COR-L47 (cell line): ENCODE data around the gene FAM240B.

Source experiments
- DNase-seq: peaks from one replicate; lab custom pipeline; 2025; lab: John Stamatoyannopoulos, UW

Gene FAM240B

GRCh38 chr9:38700695-38701094, 19.2 kb downstream of the FAM240B start:
- DNase-seq, result no peak

GRCh38 chr9:38699337-38699736, 20.6 kb downstream of the FAM240B start:
- no peak for DNase-seq

GRCh38 chr9:38697776-38698300, 22.1 kb downstream of the FAM240B start:
- peak; percentile 11 for DNase-seq

GRCh38 chr9:38696999-38697398, 22.9 kb downstream of the FAM240B start:
- DNase-seq, result no peak

GRCh38 chr9:38694676-38695075, 25.3 kb downstream of the FAM240B start:
- no peak for DNase-seq

- DNase-seq, result no peak
Measured at GRCh38 chr9:38692707-38693106, 27.2 kb downstream of the FAM240B start.

- no peak for DNase-seq
Measured at GRCh38 chr9:38690574-38690973, 29.4 kb downstream of the FAM240B start.

GRCh38 chr9:38689678-38690077, 30.3 kb downstream of the FAM240B start:
- DNase-seq, result peak; percentile 78

- DNase-seq, result no peak
Measured at GRCh38 chr9:38687992-38688391, 31.9 kb downstream of the FAM240B start.

- DNase-seq, result no peak
Measured at GRCh38 chr9:38687389-38687842, 32.5 kb downstream of the FAM240B start.

GRCh38 chr9:38686933-38687332, 33.0 kb downstream of the FAM240B start:
- no peak for DNase-seq

- DNase-seq, result no peak
Measured at GRCh38 chr9:38685535-38685934, 34.4 kb downstream of the FAM240B start.

- DNase-seq, result no peak
Measured at GRCh38 chr9:38683336-38683735, 36.6 kb downstream of the FAM240B start.

- DNase-seq, result peak; percentile 61
Measured at GRCh38 chr9:38682713-38683112, 37.2 kb downstream of the FAM240B start.

- no peak for DNase-seq
Measured at GRCh38 chr9:38681747-38682227, 38.1 kb downstream of the FAM240B start.

- DNase-seq, result no peak
Measured at GRCh38 chr9:38680837-38681445, 39.0 kb downstream of the FAM240B start.

- DNase-seq, result no peak
Measured at GRCh38 chr9:38677660-38678303, 42.2 kb downstream of the FAM240B start.

GRCh38 chr9:38675831-38676230, 44.1 kb downstream of the FAM240B start:
- no peak for DNase-seq

- DNase-seq, result no peak
Measured at GRCh38 chr9:38675211-38675610, 44.7 kb downstream of the FAM240B start.

- no peak for DNase-seq
Measured at GRCh38 chr9:38673399-38674193, 46.3 kb downstream of the FAM240B start.

GRCh38 chr9:38671748-38672147, 48.2 kb downstream of the FAM240B start:
- DNase-seq, result no peak

- no peak for DNase-seq
Measured at GRCh38 chr9:38671372-38671731, 48.6 kb downstream of the FAM240B start.
